Measurements from ENCODE around the gene PGAP1.

- TF ChIP-seq TEAD4 (IDR thresholded peaks at IDR 0.05) = no peak
- TF ChIP-seq CREB1 (IDR thresholded peaks at IDR 0.05; ENCODE audit: low read depth) = no peak
- no peak for TF ChIP-seq REST (IDR thresholded peaks at IDR 0.05; ENCODE audit: low read depth)
- no peak for TF ChIP-seq MAX (IDR thresholded peaks at IDR 0.05)
- TF ChIP-seq RAD21 (IDR thresholded peaks at IDR 0.05; ENCODE audit: low read depth) = no peak
- no peak for TF ChIP-seq YY1 (IDR thresholded peaks at IDR 0.05; ENCODE audit: low read depth)
- no peak for TF ChIP-seq TAF1 (IDR thresholded peaks at IDR 0.05; ENCODE audit: low read depth)
- no peak for TF ChIP-seq CEBPB (IDR thresholded peaks at IDR 0.05)
- no peak for TF ChIP-seq EP300 (IDR thresholded peaks at IDR 0.05; ENCODE audit: borderline replicate concordance)
- TF ChIP-seq FOXM1 (IDR thresholded peaks at IDR 0.05; ENCODE audit: borderline replicate concordance, low read depth) = no peak
Observed at GRCh38 chr2:196884368-196884767, 42.1 kb downstream of the PGAP1 start.

Measured in Ishikawa (cell line).